HT1080 (cell line): ENCODE results near the gene HACL1. TPM values are rescaled to one million over a fixed set of nuclear protein-coding genes. Genes with fewer than 3 reads are reported as not detected.

Experiments
- DNase-seq: peaks from one replicate; pipeline ENCODE4 v3.0.0-alpha.2; 2015; ENCODE audit warnings: low read depth
- total RNA-seq: library from RNA; depleted of rRNA; stranded (reverse); fragments of >200 nt; shearing (Covaris generic); gene quantifications from 2 replicates; pipeline ENCODE4 v1.2.3, GENCODE V29; 2014; rRNA removed

Gene HACL1
- total RNA-seq, 1 experiment from 2014 or later: 28.0 TPM

DNA sequence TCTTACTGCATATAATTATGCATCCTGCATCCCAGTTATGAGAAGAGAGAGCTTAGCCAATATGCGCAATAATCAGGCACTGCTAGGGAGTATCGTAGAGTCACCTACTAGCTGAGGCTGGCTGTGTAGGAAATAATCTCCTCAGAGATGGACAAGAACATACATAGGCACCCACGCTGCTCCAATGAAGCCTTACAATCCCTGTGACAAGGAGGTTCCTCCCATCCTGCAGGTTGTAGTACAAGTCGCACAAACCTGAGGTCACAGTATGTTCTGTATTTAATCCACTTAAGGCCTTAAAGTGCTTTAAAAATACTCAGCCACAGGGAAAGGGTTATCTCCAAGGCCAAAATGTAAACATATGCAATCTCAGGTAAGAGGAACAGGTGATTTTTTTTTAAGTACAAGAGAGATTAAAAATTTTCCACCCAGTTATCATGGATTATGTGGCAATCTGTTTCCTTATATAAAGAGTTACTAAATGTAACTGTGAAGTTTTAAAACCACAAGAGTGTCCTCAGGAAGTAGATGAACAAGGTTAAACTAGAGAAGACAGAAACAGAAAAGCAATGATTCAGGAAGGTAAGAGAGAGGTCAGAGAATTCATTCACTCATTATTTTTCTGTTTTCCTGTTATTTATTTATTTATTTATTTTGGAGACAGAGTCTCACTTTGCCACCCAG lies 72.4 kb downstream of the HACL1 start:
- DNase-seq: no peak

DNA sequence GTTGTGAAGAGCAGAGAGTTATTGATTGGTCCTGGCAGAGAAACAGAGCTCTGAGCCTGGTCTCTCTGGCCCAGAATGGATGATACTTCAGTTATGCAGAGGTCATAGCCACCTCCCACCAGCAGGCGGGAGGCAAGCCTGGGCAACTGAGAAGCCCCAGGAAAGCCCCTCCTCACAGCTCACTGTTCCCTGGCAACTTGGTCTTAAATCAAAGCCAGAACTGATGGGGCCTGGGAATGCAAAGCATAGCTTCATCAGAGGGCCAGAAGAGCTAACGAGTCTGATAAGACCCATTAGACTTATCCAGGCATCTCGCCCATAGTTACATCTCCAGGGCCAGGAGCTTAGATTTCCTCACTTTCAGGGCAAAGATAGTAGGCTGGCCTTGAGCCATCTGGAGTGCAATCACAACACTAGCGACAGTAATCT lies 74.3 kb downstream of the HACL1 start:
- DNase-seq: peak; percentile 25

DNA sequence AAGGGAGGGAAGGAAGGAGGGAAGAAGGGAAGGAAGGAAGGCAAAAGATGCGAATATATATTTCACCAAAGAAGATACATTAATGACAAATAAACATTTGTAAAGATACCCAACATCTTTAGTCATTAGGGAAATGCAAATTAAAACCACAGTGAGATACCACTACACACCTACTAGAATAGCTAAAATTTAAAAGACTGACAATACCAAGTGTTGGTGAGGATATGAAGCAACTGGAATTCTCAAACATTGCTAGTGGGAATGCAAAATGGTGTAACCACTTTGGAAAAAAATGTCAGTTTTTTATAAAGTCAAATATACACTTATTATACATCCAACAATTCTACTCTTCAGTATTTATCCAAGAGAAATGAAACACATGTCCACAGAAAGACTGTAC lies 75.6 kb downstream of the HACL1 start:
- DNase-seq: no peak

DNA sequence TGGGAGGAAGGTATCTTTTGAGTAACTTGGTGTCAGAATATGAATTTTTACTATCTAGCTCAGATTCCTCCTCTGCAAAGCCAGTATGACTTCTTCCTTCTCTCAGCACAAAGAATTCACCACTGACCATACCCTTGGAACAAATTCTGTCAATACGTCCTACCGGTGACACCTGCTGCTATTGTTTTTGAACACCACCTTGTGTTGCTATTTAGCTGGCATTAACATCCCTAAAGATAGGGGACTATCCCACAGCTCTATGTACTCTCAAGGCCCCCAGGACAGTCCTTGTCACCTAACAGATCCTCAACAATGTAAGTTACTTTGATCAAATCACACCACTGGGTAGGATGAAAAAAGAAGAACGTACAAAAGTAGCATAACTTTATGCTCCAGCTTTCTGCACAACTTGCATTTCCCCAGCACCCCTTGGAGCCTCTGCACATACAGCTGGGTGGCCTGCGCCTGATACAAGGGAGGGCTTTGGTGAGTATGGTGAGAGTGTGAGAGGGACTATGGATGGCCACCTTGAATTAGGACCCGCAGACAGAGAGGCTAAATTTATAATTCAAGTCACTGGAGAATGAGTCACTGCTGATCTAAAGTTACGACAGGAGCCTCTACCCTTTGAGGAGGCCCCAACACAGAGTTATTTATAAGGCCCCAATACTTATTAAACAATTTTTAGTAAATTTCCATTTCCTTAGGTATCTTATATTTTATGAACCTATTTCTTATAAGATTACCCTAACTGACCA lies 77.5 kb downstream of the HACL1 start:
- no peak for DNase-seq

DNA sequence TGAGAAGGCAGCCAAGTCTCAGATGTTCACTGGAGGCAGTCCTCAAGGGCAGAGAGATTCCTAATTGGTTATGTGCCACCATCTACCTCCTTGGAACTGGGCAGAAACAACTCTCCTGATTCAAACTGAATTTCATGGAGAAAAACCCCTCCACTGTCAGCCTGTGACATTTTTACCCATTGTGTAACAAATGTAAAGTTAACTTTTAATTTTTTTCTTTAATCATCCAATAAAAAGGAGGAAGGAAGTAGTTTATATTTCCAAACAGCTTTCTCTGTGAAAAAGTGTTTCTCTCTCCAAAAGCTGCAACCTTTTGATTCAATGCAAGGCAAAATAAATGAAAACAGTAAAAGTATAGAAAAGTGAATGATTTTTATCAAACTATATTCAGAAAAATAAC lies 79.4 kb downstream of the HACL1 start:
- no peak for DNase-seq

DNA sequence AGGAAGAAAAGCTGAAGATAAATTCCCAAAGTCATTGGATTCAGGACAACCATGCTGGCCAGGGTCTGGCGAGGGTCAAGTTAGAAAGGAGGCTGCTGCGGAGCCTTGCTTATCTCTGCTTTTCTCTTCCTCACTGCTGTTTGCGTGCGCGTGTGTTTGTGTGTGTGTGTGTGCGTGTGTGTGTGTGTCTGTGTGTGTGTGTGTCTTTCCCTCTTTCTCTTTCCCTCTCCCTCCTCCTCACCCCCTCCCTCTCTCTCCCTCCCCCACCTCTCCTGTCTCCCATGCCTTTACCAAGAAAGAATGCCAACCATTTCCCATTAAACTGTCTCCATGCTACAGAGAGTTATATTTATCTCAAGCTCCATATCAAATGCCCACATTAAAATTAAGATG lies 79.8 kb downstream of the HACL1 start, which contains the start of gene COLQ:
Gene COLQ (minus strand): TSS at position 134 of the 393 bp plus-strand sequence. CDS start 81 bp downstream, at position 53.
- DNase-seq: no peak

DNA sequence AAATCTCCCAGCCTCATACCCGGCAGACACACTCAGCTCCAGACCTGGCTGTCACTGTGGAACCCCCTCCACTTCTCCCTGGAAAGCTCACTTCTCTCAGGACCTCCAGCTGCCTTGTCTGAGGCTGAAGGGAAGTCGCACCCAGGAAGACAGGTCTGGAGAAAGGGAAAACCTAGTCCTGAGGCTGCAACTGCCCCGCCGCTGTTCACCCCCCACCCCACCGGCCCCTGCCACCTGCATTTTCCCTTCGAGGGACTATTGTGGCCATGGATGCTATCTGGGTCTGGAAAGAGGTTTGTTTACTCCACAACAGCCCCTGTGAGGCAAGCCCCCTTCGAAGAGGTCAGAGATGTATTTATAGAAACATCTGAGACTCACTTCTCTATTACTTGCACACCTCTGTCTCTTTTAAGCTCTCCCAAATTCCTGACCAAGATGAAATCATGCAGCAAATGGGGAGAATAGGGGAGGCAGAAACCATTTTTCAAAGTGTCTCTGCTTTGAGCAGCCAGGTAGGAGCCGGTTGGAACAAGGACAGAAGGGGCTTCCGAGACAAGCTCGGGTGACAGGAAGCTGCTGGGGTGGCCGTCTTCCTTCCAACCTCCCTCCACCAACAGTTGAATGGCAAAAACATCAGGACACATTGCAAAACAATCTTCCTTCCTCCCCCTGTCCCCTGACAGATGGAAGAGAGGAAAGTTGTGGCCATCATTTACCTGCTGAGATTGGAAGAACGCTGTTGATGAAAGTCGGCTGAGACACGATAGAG lies 80.4 kb downstream of the HACL1 start:
- DNase-seq: no peak

DNA sequence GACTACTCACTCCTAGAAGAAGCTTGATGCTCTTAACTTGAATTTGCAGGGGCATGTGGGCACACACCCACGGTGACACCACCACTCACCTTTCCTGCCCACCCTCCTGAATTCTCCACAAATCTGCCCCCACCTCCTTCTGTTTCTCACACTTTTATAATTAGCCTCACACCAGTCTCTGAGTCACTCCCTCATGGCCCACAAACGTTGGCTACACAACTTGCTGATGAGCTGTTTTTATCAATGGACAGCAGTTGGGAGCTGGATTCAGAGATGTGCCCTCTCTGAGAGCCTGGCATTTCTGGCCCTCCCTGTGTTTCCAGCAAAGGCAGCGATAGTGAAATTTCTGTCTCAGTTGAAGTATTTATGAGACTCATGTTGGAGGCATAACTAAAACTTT lies 81.2 kb downstream of the HACL1 start:
- DNase-seq: peak; percentile 15

DNA sequence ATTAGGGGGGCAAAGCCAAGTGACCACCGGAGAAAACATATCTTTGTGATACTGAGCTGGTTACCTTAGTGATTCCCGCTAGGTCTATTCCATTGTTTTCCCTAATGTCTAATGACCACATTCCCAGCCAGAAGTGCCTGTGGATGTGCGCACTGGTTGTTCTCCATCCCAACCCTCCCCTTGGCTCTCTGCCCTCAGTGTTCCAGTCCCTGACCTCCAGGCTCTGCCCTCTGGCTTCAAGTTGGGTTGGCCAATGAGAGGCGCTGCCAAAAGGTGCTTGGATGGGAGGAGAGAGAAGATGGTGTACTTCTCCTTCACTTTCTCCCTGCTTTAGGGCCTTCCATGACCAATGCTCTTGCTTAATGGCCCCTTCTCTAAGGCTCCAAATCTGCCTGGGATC lies 82.3 kb downstream of the HACL1 start:
- no peak for DNase-seq

DNA sequence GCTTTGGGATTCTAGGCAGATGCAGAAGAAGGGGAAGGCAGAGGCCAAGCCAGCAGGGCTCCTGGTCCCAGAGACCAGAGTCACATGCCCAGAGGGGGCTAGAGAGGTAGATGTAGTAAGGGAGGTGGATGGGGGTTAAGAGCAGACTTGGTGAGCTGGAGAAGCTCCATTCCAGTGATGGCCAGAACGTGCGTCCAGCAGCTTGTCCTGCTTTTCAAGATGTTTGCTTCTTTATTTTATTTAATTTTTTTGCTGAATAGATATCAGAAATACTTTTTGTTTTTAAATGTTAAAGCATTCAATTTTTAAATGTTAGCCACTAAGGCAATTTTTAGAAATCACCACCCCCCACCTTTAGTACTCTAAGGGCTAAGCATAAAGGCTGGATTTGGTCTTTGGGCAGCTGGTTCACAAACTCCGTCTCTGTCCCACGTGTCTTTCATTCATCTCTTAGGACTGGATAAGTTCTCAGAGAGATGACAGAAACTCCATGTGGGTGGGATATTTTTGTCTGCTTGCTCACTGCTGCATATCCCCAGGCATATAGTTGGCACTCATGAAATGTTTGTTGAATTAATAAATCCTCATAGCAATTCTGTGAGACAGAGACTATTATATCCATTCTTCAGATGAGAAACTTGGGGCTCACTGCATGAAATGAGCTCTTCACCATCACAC lies 86.6 kb downstream of the HACL1 start:
- no peak for DNase-seq

DNA sequence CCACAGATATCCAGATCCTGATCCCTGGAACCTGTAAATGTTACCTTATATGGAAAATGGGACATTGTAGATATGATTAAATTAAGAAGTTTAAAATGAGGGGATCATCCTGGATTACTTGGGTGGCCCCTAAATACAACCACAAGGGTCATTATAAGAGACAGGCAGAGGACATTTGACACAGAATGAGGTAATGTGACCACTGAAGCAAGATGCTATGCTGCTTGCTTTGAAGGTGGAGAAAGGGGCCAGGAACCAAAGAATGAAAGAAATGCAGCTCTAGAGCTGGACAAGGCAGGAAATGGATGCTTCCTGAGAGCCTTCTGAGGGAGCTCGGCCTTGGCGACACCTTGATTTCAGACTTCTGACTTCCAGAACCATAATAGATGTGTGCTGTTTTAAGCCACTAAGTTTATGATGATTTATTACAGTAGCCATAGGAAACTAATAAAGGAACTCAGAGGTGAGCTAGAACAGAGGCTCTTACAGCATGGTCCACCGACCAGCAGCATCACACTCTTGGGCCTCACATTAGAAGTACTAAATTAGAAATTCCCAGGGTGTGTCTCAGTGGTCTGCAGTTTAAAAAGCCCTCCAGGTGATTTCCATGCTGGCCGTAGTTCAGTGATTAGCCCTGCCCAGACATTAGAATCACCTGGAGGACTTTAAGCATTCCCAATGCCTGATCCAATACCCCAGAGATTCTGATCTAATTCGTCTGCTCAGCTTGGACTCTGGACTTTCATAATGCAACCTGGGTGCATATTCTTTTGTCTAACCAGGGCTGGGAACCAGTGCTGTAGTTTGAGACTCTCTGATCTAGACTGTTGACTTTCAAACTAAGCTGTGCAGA lies 87.3 kb downstream of the HACL1 start:
- DNase-seq: no peak

DNA sequence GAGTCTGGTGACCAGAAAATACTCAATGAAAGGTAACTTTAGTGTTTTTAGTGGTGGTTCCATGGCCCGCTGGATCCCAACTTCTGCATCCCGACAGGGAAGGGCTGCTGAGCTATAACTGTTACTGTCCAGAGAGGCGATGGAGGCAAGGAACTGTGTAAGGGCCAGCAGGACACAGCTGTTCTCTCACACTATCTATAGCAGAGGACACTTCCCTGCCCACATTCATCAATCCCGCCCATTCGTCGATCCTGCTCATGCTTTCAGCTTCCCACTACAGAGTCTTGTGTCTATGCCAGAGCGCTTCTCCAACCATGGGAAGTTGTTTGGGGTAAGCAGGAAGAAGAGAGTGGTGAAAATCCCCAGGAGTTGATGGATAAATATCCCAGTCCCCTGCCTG lies 88.3 kb downstream of the HACL1 start:
- no peak for DNase-seq

DNA sequence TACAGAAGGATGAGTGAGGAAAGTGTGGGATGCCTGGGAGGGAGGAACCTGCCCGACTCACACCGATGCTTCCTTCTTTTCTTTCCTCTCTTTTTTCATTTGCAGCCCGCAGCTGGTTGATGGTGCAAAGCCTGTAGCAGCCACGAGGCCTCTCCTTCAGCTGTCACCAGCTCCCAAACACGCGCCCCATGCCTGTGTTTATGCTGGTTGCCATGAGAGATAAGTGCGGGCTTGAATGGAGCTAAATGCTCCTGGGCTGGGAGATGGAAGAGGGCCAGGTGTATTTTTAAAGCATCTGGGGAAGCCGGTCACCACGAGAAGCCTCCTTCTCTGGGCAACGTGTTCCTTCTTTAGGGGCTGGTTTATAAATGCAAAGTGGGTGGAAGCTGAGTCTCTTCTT lies 89.2 kb downstream of the HACL1 start:
- no peak for DNase-seq

DNA sequence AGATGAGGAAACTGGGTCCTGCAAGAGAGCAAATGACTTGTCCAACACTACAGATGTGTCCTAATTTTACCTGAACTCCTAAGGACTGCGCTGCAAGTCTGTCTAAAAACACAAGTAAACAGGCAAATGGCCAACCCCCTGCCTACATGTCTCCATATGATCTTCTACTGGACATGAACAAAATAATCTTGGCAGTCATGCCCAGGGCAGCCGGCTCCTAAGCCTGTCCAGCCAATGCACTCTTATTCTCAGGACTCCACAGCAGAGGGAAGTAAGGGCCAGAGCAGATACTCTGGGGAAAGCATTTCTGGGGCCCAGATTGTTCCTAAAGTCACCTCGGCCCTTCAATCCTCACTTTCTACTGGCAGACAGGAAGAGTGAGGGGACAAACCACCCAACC lies 90.2 kb downstream of the HACL1 start:
- no peak for DNase-seq

Other genes starting within 250 kb of the HACL1 start
- 25.3 and 29.2 TPM in 2 replicates for gene METTL6, start 174.0 kb downstream of the HACL1 start, total RNA-seq
- 27.7 and 36.5 TPM in 2 replicates for gene EAF1, start 174.0 kb downstream of the HACL1 start, total RNA-seq
- 0.27 TPM in 1 of 2 replicates, not detected in the other for gene COLQ, start 79.9 kb downstream of the HACL1 start, total RNA-seq
- 10.5 and 12.1 TPM in 2 replicates for gene BTD, start 176 bp upstream of the HACL1 start, total RNA-seq
- 96.1 and 98.7 TPM in 2 replicates for gene ANKRD28, start 196.4 kb upstream of the HACL1 start, total RNA-seq